HG03378 (cell line): ENCODE results near the gene KLHL5.
A peak's percentile ranks its signal among the peaks of the same experiment; 100 is the strongest.

ENCODE experiments used
- ATAC-seq: cut with Tn5 transposase; IDR thresholded peaks from one replicate; pipeline ENCODE4 v1.9.1; 2021; ENCODE audit warnings: mild to moderate bottlenecking, moderate library complexity; ENCODE audit not compliant: unreplicated experiment

KLHL5 gene

DNA sequence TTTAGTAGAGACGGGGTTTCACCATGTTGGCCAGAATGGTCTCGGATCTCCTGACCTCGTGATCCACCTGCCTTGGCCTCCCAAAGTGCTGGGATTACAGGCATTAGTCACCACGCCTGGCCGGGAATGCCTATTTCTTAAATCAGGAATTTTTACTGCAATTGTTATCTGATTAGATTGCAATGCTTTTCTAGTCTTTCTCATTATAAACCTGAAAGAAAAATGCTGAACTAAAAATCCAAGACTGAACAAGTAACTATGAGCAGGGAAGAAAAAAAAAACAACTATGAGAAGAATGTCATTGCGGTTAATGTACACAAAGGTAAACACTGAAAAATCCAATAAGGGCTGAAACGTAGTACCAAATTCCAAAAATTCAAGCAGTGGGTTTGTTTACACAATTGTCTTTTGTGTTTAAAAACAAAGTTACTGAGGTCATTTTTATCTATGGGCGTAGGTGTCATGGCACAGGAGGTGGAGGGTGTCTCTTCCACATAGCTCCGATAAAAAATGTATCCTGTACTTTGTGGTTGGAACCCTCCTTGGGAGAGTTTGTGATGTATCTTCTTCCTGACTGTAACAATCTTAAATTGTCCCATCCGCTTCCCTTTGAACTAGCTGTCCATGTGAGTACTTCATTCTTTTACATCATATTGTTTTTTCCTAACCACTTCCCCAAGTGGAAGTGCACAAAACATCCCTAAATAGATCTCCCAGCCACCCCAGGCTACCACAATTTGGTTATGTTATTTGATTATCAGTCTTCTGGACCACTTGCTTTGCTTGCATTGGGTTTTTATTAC, 18.8 kb upstream of the KLHL5 start:
- ATAC-seq, result peak; percentile 1

DNA sequence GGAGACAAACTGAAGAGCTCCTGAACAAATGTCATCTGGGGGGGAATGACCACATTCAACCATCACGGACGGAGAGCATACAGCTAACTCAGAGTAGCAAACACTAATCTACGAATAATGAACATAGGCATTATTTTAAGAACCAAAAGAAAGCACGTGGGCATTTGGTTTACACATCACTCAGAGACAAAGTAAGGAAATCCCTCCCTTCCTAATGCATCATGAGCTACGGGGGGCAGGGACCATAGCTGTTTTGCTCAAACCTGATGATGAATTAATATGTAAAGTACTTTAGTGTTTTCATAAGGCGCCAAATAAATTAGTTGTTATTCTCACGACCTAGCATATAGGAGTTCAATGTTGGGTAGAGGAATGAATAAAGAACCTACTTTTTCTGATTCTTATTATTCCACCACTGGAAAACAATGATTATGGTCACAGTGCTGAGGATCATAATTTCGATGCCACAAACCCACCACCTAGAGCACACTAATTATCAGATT, 18.1 kb upstream of the KLHL5 start:
- ATAC-seq, result peak; percentile 17

DNA sequence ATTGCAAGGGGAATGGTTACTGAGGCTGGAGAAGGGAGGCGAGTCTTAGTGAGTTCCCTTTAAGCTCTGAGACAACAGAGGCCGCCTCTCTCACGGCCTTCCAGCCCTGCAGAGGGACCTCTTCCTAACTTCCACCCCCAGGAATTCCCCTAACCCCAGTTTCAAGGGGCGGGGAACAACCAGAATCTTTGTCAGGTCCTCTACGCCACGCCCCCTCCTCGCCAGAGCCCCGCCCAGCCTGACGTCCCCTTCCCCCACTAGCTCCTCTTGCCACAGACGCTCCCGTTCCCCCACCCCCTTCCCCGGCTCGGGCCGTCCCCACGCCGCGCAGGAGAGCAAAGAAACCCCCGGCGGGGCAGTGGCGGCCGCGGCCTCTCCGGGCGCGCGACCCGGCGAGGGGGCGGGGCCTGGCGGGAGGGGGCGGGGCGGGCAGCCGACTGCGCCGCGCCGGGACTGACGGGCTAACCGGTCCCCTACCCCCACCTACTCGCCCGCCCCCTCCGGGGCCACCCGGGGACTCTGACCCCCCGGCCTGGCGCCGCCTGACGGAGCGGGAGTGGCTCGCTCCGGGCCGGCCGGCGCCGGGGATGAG, 17.6 kb upstream of the KLHL5 start:
- peak; percentile 57 for ATAC-seq

DNA sequence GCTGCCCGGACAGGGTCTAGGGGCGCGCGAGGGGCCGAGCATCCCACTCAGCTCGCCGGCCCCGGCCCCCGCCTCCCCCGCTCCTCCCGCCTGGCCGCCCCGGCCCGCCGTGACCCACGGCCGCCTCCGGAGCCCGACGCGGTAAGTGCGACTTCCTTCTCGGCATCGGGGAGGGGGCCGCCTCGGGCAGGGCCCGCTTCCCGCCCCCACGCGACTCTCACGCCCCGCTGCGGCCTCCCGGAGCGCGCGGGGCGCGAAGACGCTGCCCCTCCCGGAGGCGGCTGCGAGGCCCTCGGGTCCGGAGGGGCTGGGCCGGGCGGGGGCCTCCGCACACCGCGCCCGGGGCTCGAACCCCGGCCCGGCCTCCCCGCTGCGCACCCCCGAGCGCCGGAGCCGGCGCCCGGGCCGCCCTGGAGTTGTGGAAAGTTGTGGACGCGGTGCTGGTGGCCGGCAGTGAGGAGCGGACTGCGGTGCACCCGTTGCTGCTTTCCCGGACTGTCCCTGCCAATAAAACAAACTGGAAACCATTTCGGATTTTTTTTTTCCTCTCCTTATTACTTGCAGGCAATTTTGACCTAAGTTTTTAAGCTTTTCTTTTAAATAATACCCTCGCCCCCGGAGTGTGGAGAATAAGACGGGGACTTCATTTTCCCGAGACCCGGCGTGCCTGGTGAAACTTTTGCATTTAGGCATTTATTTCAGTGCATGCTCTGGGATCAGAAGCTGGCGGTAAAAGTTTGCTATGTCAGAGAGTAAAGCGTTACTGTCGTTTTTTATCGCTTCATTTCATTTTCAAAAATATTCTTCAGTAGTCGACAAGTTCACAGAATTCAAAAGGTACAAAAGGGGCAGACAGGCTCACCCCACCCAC, 16.8 kb upstream of the KLHL5 start:
- ATAC-seq, result peak; percentile 9

DNA sequence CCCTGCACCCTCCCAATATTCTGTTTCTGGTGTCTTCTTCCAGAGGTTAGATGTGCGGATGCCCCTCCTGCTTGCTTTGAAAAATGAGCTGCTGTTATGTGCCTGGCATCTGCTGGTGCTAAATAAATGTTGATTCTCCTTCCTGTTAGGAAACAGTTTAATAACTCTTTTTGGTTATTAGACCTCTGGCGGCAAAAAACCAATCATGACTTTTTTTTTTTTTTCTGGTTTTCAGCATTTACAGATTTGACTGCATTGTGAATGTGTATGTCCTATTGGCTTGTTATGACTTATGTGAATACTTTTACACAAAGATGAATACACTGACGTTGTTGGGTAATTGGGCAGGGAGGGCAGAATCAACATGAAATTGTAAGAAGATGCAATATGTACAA, 16.2 kb upstream of the KLHL5 start:
- ATAC-seq, result no peak

DNA sequence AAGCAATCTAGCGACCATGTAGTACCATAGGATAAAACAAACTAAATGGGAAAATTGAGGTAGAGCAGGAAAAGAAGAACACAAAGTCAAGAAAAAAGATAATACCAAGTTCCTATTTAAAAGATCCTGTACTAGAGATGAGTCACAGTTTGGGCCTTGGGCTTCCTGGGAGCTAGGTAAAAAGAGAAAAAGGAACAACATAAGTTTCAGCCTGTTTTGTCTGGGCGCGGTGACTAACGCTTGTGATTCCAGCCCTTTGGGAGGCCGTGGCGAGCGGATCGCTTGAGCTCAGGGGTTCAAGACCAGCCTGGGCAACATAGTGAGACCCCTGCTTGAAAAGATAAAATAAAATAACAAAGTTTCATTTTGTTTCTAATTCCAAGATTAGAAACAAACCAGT, 15.8 kb upstream of the KLHL5 start:
- no peak for ATAC-seq

DNA sequence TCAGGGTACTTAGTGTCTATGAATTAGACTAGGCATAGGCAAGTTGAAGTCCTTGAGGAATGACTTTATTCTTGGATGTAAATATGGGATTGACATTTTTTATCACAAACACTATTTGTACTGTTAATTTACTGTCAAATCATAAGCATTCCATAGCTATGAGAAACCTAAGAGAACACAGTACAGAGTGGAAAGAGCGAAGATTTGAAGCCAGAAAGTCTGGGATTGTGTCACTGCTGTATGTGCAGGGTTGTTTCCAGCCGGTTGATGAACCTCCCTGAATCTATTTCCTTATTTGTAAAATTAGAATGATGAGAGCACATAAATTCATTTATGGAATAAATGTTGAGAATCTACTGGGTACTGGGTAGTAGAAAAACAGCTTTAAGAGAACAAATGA, 14.4 kb upstream of the KLHL5 start:
- ATAC-seq, result no peak

DNA sequence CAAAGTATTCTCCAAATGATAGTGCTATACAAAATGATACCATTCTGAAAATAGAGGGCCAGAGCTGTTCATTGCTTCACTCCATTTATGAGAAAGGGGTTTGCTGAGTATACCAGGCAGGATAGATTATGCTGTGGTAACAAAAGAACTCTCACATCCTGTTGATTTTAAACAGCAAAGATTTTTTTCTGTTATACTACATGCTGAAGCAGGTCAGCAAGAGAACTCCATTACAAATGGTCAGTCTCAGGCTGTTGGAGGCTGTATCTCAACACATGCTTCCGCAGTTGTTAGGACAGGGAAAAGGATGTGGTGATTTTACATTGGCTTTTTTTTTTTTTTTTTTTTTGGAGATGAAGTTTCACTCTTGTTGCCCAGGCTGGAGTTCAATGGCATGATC, 13.7 kb upstream of the KLHL5 start:
- no peak for ATAC-seq

DNA sequence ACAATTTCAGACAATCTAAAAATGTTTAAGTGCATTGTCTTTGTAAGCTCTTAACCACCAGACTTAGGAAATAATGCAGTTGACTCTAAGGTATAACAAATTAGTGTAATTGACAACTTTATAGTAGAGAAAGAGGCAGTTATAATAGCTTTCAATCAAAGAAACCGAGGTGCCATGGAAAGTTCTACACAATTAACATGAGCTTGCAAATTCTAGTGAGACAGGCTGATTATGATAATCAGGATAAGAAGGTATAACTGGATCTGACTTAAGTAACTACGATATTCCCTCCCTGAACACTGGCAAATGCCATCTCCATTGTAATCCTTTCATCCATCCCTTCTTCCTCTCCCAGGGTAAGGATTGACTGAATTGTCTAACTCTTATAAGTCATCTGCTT, 11.4 kb upstream of the KLHL5 start:
- ATAC-seq, result no peak

DNA sequence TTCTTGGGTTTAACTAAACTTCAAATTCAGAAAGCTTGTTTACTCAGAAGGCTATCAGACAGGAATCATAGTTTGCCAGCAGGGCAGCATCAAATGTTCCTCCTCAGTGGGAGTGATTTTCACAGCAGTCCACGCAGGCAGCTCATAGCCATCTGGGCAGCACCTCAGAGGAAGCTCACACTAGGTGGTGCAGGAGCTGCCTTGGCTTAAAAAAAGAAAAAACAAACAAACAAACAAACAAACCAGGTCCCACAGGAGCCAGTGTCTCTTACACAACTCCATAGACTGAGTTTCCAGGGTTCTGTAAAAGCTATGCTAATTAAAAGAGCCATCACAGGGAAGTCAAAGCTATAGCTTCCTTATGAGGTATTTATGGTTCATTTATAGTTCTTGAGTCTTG, 10.5 kb upstream of the KLHL5 start:
- ATAC-seq, result no peak

DNA sequence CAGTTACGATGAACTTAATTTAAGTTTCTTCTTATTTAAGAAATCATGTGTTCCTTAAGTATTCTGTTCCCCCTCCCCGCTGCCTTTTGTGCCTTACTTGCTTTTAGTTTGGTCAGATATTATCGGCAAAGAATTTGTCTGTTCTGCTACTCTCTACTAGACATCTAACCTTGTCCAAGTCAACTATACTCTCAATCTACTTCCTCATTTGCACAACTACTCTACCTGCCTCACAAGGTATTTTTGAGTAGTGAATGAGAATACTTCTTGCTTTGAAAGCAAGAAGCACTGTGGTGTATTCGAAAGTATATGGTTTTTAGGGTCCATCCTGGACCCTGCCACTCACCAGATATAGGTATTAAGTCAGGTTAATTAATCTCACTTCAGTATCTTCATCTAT, 8.0 kb upstream of the KLHL5 start:
- no peak for ATAC-seq

DNA sequence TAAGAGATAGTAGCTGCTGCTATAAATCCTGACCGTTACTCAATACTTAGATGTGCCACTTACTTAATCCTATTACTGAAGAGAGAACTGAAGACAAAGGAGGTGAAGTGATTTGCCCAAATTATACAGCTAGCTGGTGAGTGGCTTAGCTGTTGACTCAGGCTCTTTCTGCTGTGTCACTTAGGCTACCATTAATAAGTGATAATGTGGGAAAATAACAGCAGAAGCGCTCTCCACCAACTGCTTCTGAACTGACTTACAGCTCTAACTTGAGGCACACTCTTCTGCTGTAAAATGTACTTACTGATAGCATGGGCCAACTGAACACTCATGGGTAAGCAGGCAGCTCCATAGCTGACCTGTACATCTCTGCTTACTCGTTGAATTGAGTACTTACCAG, 7.5 kb upstream of the KLHL5 start:
- no peak for ATAC-seq

DNA sequence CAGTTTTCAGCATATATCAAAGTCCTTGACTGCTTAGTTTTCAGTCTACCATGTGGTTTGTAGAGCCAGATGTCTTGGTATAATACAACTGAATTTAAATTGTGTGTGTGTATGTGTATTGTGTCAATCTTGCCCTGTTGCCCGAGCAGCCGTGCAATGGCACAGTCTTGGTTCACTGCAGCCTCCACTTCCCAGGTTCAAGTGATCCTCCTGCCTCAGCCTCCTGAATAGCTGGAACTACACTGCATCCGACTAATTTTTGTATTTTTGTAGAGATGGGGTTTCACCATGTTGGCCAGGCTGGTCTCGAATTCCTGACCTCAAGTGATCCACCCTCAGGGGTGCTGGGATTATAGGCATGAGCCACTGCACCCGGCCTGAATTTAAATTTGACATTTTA, 6.0 kb upstream of the KLHL5 start:
- no peak for ATAC-seq

DNA sequence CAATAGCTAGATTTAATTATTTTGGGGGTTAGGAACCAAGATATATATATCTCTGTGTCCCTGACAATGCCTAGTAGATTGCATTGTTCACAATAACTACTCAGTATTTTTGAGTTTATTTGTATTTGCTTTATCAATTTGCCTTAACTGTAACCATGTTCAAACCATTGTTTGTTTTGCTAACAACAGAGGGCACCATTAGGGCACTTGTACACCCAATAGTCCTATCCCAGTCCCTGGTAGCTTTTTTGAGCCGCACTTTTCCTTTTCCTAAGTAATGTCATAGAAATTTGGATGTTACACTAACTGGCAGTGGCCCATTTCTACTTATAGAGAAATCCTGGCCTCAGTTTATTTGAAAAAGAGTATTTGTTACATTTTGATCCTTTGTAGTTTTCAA, 575 bp upstream of the KLHL5 start:
- ATAC-seq, result no peak

DNA sequence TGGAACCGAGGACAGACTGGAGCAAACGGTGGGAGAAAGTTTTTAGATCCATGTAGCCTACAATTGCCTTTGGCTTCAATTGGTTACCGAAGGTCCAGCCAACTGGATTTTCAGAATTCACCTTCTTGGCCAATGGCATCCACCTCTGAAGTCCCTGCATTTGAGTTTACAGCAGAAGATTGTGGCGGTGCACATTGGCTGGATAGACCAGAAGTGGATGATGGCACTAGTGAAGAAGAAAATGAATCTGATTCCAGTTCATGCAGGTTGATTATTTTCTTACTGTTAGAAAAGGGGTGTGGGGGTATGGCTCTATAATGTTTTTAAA, 702 bp downstream of the KLHL5 start:
- ATAC-seq, result no peak

DNA sequence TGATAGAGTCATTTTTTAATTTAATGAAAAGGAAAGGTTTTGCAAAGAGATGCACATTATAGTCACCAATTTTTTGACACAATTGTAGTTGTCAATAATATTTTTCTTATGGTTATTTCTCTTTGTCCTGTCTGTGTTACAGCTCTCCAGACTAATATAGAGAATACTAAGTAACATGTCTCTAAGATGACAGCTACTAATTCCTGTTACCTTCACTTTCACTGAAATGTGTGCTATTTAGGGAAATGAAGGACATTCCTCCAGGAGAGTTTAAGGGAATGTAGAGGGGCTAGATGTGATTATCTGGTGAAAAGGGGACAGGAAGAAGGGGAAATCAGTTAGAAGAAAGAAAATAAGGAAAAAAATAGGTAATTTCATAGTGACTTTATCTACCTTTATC, 1.4 kb downstream of the KLHL5 start:
- ATAC-seq, result no peak

DNA sequence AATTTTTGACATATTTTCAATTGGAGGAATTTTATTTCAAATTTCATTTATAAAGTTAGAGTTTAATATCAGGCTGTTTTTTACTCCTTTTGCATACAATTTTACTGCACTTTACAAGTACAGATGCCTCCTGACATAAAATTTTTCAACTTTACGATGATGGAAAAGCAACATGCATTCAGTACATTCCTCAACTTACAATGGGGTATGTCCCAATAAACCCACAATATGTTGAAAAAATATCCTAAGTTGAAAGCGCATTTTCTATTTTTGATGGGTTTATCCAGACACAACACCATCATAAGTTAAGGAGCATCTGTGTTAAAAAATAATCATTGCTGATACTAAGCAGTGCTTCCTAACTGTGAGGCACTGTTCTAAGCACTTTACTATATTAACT, 4.3 kb downstream of the KLHL5 start:
- ATAC-seq, result no peak

DNA sequence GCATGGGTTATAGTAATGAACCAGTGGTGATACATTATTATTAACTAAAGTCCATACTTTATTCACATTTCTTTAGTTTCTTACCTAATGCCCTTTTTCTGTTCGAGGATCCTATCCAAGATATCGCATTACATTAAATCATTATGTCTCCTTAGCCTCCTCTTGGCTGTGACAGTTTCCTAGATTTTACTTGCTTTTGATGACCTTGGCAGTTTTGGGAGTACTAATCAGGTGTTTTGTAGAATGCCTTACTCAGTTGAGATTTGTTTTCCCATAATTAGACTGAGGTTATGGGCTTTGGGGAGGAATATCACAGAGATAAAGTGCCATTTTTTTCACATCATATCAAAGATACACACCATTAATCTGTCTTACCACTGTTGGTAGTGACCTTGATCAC, 5.0 kb downstream of the KLHL5 start:
- ATAC-seq, result no peak

DNA sequence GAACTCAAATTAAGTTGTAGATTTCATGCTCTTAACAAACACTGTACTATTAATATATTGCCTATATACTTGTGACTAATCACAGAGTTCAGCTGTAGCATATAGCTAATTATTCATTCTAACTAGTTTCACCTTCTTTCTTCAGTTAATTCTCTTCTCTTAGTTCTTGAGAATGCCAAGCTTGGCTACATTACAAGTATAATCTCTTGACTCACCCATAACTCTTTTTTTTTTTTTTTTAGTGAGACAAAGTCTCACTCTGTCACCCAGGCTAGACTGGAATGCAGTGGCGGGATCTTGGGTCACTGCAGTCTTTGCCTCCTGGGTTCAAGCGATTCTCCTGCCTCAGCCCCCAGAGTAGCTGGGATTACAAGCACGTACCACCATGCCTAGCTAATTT, 5.4 kb downstream of the KLHL5 start:
- ATAC-seq, result no peak

DNA sequence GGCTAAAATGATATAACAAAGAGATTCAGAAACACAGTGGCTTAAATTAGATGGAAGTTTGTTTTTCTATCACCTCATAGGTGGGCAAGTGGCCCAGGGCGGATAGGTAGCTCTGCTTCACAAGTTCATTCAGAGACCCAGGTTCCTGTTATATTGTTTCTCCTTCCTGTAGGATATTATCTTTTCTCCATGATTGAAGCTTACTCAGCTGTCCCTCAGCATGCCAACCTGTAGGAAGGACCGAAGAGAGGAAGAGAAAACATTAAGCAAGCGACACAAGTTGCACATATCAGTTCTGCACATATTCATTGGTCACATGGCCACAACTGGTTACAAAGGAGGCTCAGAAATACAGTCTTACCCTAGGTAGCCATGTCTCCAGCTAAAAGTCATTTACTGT, 6.9 kb downstream of the KLHL5 start:
- ATAC-seq, result no peak

DNA sequence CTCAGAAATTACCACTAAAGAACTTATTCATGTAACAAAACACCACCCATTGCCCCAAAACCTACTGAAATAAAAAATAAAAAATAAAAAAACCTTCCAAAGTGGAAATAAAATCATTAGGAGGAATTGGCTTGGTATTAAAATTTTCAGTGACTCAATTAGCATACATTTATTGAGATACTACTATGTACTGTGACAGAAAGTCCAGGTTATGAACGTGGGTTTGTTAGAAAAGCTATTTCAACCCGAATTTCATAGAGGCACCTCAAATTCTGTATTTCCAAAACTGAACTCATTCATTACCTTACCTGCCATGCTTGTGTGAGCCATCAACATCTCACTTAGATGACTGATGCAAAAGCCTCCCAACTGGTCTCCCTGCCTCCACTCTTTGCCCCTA, 16.8 kb downstream of the KLHL5 start:
- ATAC-seq, result no peak

DNA sequence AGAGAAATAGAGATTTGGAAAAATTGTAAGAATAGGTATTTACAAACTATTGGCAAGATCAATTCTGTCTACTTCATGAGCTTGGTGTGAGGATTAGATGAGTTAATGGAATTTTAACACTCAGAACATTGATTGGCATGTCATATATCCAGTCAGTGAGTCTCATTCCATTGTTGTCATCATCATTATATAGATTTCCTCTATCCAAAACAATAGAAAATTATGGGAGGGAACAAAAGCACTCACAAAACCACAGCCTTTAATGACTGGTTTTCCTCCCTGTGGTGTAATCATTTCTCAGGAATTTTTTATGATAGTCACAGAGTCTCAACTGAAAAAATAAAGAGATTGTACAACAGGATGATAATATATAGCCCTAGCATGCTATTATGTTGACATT, 21.1 kb downstream of the KLHL5 start:
- ATAC-seq, result no peak
